ENCODE measurements around the gene SIN3A. TPM values are rescaled to one million over a fixed set of nuclear protein-coding genes. Genes with fewer than 3 reads are reported as not detected.
"Not testable (repeated sequence)": the region's sequence is repeated elsewhere in the genome, so short reads cannot be mapped to it uniquely, and the experiment has no call there.

The SIN3A gene
- total RNA-seq, 2 donors from 2014 or later, result 51.0 to 98.6 TPM

GRCh38 chr15:75346796-75347221 lies 104.7 kb downstream of the SIN3A start, which contains the start of gene NEIL1:
TSS of gene NEIL1 (plus strand) at chr15:75347039. CDS start at chr15:75348906, 1,867 bp downstream.
- H3K9me3 ChIP-seq, result no peaks in the 10 kb centered on the region
- intact Hi-C loops (cut with DNase I), result no loop called here
- 18% methylated on average over 20 of the region's 20 CpGs for WGBS
- DNase-seq (ENCODE audit: low spot score), result no peak
- H3K4me1 ChIP-seq (replicated peaks), result no peaks in the 10 kb centered on the region
- H3K27me3 ChIP-seq (replicated peaks; ENCODE audit: insufficient read depth), result no peaks in the 10 kb centered on the region
- TF ChIP-seq POLR2AphosphoS5 (IDR thresholded peaks at IDR 0.05), result no peak
- no peak for TF ChIP-seq POLR2A (IDR thresholded peaks at IDR 0.05)
- no peak for TF ChIP-seq CTCF (IDR thresholded peaks at IDR 0.05)
- H3K36me3 ChIP-seq, result no peaks in the 10 kb centered on the region
- peak within 1 kb of the TSS; percentile 66 to 87 for H3K4me3 ChIP-seq
- H3K27ac ChIP-seq, result peak within 1 kb of the TSS; percentile 80 to 82

- H3K4me3 ChIP-seq; H3K9me3 ChIP-seq; DNase-seq (ENCODE audit: low spot score); H3K36me3 ChIP-seq; H3K27ac ChIP-seq; H3K4me1 ChIP-seq (replicated peaks); H3K27me3 ChIP-seq (replicated peaks; ENCODE audit: insufficient read depth); intact Hi-C loops (cut with DNase I): not testable (repeated sequence)
- 32% methylated on average over 8 of the region's 8 CpGs for WGBS
Measured at GRCh38 chr15:75343953-75344352, 107.5 kb downstream of the SIN3A start.

- intact Hi-C loops (cut with DNase I), result no loop called here
- no peaks in the 10 kb centered on the region for H3K4me1 ChIP-seq (replicated peaks)
- H3K27ac ChIP-seq, result no peak overlapping the region
- no peaks in the 10 kb centered on the region for H3K36me3 ChIP-seq
- no peak for DNase-seq (ENCODE audit: low spot score)
- no peaks in the 10 kb centered on the region for H3K9me3 ChIP-seq
- H3K4me3 ChIP-seq, result no peak overlapping the region
- H3K27me3 ChIP-seq (replicated peaks; ENCODE audit: insufficient read depth), result no peaks in the 10 kb centered on the region
- no peak for TF ChIP-seq POLR2A (IDR thresholded peaks at IDR 0.05)
- TF ChIP-seq CTCF (IDR thresholded peaks at IDR 0.05), result no peak
- no peak for TF ChIP-seq POLR2AphosphoS5 (IDR thresholded peaks at IDR 0.05)
- 83% methylated on average over 6 of the region's 6 CpGs for WGBS
Measured at GRCh38 chr15:75342221-75342620, 109.3 kb downstream of the SIN3A start.

- Histone ChIP-seq H3K4me3 (no peak overlapping the region), H3K27ac (no peak overlapping the region), H3K27me3 (replicated peaks; ENCODE audit: insufficient read depth) (no peaks in the 10 kb centered on the region), H3K4me1 (replicated peaks) (no peaks in the 10 kb centered on the region), H3K9me3 (no peaks in the 10 kb centered on the region), H3K36me3 (no peaks in the 10 kb centered on the region)
- DNase-seq (ENCODE audit: low spot score), result no peak
- 88% methylated on average over 12 of the region's 13 CpGs for WGBS
- intact Hi-C loops (cut with DNase I), result no loop called here
- no peak for TF ChIP-seq CTCF (IDR thresholded peaks at IDR 0.05)
- no peak for TF ChIP-seq POLR2AphosphoS5 (IDR thresholded peaks at IDR 0.05)
- TF ChIP-seq POLR2A (IDR thresholded peaks at IDR 0.05), result no peak
Measured at GRCh38 chr15:75339531-75340240, 111.8 kb downstream of the SIN3A start.

GRCh38 chr15:75338661-75339240 lies 112.7 kb downstream of the SIN3A start:
- no peaks in the 10 kb centered on the region for H3K27me3 ChIP-seq (replicated peaks; ENCODE audit: insufficient read depth)
- TF ChIP-seq POLR2A (IDR thresholded peaks at IDR 0.05) (no peak), POLR2AphosphoS5 (IDR thresholded peaks at IDR 0.05) (no peak), CTCF (IDR thresholded peaks at IDR 0.05) (no peak)
- no peak for DNase-seq (ENCODE audit: low spot score)
- WGBS, result 73% methylated on average over 10 of the region's 11 CpGs
- intact Hi-C loops (cut with DNase I), result no loop called here
- H3K4me3 ChIP-seq, result no peak overlapping the region
- no peak overlapping the region for H3K27ac ChIP-seq
- H3K4me1 ChIP-seq (replicated peaks), result no peaks in the 10 kb centered on the region
- H3K9me3 ChIP-seq, result no peaks in the 10 kb centered on the region
- no peaks in the 10 kb centered on the region for H3K36me3 ChIP-seq

Data from prostate gland (tissue), 2 donors.